Medulla oblongata (tissue), 1 donor: ENCODE data around the gene SCN11A.
"Not testable (repeated sequence)": the region's sequence is repeated elsewhere in the genome, so short reads cannot be mapped to it uniquely, and the experiment has no call there.

Experiments used
- DNase-seq: peaks from one replicate; pipeline ENCODE4 v3.0.0-alpha.2; 2015; ENCODE audit errors: extremely low spot score

Gene SCN11A

DNA sequence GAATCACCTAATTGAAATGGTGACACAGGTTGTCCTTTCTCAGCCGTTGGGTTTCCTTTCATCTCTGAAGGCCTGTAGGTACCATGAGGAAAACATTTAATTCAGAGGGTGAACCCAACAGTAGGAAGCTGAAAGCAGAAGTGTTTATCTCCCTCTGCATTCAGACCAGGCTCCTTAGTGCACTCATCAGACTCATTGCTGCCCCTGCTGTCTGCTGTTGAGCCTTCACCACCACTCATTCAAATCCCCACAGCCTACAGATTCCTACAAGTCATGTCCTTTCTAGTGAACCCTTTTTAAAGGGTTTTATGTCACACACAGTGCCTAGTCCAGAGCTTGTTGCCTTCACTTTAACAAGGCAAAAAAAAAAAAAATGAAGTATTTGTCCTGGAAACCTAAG is 13.5 kb upstream of the SCN11A start:
- peak; percentile 77 for DNase-seq

DNA sequence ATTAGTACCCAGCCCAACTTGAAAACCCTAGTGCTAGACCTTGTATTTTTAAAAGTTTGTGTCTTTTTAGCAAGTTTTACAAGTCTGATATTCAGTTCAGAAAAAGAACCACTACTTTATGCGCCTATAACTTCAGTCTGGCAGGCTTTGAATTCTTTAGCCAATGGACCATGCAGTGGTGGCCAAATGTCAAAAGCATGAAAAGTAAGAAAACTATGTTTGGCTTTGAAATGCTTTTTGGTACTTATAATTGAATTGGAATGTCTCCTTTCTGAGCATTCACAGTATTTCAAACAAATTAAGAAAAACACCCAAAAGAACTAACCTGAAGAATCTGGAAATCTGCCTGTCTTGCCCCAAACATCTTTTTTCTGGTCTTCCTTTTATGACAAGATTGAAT is 12.9 kb upstream of the SCN11A start:
- no peak for DNase-seq

DNA sequence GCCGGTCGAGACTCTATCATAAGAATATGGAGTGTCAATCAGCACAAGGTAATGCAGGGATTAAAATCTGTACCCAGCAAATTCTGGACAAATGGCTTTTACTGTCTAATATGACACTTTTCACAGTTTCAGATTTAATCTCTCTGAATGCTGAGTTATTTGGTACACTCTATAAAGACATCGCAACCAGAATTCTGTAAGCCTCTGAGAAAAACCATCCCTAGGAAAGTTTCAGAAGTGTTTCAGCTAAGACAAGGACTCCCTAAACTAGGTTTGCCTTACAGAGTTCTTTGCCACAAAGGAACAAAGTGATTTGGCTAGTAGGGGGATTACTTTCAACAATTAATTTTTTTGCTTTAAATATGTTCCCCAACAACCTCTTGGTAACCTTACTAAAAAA is 11.4 kb upstream of the SCN11A start:
- no peak for DNase-seq

DNA sequence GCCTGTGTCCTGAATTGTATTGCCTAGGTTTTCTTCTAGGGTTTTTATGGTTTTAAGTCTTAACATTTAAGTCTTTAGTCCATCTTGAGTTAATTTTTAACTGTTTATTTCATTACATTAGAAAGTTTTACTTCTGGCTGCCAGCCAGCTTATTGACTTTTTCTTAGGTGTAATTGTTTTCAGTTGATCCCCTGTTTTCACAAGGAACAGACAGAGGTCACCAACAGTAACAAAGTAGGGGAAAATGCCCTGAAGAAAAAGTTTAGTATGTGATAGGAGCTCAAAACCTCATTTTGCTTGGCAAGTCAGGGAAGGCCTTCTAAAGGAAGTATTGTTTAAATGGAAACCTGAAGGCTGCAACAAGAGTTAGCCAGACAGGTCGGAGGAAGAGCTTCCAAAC is 10.4 kb upstream of the SCN11A start:
- DNase-seq: no peak

DNA sequence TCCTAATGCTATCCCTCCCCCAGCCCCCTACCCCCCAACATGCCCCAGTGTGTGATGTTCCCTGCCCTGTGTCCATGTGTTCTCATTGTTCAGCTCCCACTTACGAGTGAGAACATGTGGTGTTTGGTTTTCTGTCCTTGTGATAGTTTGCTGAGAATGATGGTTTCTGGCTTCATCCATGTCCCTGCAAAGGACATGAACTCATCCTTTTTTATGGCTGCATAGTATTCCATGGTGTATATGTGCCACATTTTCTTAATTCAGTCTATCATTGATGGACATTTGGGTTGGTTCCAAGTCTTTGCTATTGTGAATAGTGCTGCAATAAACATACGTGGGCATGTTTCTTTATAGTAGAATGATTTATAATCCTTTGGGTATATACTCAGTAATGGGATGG is 9.5 kb upstream of the SCN11A start:
- not testable (repeated sequence) for DNase-seq

DNA sequence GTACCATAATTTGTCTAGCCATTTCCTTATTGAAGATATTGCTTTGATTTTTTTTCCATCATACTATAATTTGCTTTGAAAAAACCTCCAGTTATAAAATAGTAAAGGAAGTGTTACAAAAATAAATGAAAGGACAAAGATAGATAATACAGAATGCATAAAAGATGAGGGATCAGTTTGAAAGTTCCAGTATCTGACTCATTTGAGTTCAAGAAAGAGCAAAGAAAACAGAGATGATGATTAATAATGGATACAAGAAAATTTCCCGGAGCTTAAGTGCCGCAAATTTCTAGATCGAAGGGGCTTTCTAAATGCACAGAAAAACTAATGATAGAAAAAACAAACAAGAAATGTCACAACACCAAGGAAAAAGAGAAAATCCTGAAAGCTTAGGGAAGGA is 4.4 kb upstream of the SCN11A start:
- DNase-seq: no peak

DNA sequence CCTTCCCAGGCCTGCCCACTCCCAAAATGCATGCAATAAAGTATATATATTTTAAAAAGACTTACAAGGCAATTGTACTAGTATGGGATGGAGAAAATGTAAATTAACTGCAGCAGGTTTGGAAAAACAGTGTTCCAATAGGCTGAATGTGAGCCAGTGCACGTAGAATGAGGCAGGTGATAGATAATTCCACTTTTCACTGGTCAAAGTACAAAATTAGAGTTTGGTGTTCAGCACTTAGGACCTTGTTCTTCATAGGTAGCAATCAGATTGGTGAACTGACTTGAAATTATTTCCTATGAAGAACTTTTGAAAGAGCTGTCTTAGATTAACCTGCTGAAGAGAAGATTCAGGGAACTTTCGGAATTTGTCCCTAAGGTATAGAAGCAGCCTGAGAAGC is 2.0 kb upstream of the SCN11A start:
- no peak for DNase-seq

DNA sequence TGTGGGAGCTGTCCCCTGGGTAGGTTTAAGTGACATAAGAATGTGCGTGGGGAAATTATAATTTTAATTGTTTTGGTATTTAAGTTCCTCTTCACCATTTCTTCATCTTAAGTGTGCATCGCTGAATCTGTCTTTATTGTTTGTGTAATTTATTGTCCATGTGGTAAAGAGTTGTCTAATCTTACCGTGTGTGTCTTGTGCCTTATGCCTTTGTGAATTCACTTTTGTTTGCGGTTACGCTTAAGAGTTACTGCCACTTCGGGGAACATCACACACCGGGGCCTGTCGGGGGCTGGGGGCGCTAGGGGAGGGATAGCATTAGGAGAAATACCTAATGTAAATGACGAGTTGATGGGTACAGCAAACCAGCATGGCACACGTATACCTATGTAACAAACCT is 839 bp upstream of the SCN11A start:
- DNase-seq: no peak

DNA sequence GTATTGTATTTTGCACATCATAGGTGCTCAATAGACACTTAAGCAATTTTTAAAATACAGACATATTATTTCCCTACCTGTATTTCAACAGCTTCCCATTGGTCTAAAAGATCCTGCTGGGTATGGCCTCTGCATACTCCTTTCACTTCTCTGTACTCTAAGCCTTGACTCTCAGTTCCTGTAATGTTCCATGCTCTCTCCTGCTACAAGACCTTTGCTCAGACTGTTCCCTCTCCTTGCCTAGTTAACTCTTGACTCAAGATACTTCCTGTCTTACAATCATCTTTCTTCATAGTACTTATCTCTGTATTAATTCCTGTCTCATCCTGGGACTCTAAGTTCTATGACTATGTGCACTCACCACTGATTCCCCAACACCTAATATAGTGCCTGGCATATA is 1.7 kb downstream of the SCN11A start:
- DNase-seq: peak; percentile 64

DNA sequence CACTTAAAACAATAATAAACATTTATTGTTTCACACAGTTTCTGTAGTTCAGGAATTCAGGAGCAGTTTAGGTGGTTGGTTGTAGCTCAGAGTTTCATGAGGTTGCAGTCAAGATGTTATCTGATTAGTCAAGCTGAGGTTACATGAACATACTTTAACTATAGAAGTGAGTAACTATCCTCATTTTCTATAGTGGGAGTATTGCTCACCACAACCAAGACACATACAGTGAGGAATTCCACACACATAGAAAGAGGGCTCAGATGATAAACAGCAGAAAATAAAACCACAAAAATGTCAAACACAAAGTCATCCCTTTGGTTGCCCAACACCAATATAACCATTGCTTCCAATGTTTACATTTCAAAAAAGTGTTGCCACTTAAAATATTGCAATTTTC is 13.6 kb downstream of the SCN11A start:
- no peak for DNase-seq

DNA sequence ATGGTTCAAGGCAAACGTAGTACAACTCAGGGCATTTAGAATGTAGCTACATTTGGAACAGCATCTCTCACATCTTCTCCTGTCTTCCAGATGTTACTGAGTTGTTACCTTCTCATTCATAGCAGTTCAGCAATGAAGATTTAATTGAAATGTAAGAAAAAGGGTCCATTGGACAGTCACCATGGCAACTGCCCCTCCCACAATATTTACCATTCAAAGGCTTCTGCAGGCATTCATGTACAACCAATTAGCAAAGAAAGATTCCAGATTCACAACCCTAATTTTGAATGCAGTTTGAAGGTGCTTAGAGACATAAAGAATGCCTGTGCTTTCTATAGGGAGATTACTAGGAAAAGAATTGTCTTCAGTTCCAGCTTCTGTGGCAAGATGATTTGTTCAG is 22.2 kb downstream of the SCN11A start:
- no peak for DNase-seq

DNA sequence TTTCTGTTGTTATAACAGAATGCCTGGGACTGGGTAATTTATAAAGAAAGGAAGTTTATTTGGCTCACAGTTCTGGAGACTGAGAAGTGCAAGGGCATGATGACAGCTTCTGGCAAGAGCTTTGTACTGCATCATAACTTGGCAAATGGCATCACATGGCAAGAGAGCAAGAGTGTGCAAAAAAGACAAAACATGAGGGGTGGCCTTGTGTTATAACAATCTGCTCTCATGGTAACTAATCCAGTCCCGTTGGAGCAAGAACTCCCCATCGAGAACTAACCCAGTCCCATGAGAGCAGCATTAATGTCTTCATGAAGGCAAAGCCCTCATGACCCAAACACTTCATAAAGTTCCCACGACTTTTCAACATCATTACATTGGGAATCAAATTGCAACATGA is 23.2 kb downstream of the SCN11A start:
- no peak for DNase-seq

DNA sequence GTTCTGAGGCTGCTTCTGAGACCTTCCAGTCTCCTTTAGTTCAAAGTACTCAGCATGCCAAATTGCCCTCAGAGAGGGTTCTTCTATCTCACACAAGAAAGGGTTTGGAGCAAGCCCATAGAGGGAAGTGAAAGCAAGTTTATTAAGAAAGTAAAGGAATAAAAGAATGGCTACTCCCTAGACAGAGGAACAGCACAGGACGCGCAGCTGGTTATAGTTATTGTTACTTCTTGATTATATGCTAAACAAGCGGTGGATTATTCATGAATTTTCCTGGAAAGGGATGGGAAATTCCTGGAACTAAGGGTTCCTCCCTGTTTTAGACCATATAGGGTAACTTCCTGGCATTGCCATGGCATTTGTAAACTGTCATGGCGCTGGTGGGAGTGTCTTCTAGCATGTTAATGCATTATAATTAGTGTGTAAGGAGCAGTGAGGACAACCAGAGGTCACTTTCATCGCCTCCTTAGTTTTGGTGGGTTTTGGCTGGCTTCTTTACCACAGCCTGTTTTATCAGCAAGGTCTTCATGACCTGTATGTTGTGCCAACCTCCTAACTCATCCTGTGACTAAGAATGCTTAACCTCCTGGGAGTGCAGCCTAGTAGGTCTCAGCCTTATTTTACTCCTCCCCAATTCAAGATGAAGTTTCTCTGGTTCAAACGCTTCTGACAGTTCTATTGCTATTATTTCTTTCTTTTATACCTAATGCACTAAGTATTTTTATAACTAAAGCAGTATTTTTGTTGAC is 26.3 kb downstream of the SCN11A start:
- peak; percentile 33 for DNase-seq

DNA sequence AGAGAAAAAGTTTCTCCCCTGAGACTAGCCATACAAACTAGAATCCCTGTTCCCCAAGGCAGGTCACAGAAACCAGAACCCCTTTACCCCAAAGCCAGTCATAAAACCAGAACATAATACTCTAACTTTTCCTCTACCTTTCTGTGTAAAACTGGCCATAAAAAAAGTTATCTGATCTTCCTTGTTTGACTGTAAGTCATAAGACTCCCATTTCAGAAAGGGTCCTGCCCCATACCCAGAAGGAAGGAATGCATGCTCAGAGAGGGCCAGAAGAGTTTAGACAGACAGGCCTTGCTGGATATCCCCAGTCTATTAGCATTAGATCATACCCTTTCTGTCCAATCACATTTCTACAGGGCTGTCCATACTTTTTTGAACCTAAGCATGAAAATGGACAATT is 27.2 kb downstream of the SCN11A start:
- no peak for DNase-seq

DNA sequence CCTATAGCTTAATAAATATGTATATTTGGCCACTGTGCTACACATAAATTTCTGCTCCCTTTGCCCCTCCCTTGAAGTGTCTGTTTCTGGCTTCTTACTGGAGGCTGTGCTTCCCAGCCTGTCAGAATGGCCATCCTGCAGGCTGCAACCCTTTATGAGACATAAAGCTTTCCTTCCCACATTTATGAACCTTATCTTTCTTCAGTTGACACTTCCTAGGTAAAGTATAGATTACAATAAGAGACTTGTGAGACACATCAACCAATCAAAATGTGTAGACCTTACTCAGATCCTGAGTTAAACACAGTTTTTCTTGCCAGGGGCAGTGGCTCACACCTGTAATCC is 29.5 kb downstream of the SCN11A start:
- no peak for DNase-seq

DNA sequence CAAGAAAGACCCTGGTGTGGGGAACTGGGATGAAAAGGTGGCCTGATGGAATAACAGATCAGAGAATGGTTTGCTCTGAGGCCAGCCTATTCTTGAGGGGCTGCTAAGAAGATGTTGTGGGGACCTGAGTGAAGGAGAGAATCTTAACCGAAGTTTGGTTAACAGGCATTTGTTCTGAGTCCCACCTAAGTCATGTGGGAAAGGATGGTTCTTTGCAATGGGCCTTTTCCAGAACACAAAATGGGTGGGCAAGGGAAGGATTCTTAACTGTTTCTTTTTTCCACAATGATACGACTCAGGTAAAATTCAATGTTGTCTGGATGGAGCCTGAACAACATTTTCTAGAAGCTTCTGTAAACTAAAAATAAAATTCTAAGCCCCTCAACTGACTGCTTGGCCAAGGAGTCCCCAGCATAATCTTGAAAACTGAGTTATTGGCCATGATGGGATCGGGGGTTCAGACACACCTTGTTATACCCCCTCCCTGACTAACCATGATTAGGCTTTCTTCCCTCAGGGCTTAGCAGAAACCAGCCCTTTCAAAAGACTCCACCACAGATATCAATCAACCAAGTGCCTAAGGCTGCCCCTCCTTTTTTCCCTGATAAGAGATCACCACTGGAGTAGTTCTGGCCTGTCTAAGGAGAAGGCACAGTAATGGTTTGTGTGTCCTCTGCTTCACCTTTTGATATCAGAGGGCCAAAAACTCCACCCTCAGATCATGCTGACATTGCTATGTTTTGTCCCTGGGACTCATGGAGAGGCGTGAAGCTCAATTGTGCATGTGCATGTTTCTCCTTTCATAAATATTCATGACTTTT is 30.1 kb downstream of the SCN11A start:
- no peak for DNase-seq

DNA sequence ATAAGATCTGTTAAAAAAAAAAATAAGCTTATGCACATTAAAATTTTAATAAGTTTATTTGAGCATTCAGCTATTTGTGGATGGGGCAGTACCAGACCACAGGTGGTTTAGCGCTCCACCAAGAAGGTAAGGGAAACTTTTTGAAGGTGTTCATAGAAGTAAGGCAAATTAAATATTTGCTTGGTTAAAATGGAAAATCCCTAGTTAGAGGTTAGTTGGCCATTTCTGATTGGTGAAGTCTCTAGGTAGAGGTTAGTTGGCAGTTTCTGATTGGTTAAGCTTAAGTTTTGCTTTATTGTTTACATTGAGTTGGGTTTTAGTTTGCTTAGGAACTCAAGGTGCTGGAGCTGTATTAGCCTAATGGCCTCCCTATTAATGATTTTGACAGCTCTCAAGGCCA is 30.7 kb downstream of the SCN11A start:
- DNase-seq: no peak

DNA sequence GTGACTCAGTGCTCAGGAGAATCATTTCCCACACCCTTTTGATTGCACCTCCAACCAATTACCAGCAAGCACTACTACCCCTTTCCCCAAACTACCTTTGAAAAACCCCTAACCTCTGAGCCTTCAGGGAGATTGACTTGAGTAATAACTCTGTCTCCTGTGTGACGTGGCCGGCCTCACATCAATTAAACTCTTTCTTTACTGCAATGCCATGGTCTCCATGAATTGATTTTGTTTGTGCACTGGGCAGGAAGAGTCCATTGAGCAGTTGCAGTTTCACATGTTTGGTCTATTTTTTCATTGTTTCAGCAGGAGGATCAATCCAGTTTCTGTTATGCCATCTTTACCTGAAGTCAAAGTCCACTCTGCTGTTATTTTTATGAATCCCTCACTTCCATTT is 32.4 kb downstream of the SCN11A start:
- DNase-seq: no peak

DNA sequence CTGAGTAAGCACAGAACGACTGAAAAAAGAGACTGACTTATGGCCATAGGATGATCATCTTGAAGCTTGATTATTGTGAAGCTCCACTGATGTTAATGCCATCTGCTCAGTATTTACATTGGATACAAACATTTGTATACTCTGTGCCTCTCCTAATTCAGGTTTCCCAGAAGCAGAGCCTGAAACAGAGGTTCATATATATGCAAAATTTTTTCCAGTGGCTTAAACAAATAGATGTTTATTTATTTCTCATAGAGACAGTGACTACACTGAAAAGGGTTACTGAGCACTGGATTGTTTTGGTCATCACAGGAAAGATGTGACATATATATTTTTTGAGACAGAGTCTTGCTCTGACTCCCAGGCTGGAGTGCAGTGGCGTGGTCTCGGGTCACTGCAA is 36.3 kb downstream of the SCN11A start:
- no peak for DNase-seq

DNA sequence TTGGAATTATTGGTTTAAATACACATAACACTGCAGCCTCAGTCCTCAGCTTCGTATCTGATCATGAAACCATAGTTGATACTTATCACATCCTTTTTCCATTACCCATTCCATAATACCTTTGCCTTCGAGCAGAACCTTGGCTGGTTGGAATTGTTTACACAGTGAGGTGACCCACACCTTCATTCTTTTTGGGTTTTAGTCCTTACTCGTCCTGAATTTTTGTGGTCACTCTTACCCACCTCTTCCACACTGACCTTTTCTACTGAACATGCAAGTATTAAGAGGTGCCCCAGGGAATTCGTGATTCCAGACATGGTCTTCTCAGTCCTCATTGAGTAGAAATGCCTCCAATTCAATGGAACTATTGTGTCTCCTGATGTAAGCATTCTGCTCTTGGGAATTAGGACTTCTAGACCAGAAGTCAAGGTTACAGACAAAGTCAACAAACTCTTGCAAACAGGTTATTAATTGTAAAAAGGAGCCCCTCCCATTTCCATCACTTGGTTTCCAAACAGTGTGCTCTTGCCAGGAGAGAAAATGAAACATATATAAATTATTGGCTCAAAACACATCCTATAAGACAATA is 37.7 kb downstream of the SCN11A start:
- no peak for DNase-seq

DNA sequence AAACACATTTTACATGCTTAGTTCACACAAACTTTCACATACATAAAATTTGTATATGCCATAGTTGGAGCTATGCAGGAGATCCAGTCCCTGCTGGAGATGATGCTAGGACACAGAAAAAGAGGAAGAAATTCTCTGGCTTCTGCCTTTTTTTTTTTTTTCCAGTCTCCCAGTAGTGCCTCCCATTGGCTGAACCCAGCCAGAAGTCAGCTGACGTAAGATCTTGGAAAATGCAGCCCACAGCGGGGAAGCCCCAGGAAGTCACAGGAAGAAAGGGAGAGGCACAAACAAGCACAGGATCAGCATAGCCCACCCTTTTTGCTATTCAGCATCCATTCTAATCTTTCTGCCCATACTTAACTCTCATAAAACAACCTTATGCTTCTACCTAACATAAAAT is 38.5 kb downstream of the SCN11A start:
- no peak for DNase-seq

DNA sequence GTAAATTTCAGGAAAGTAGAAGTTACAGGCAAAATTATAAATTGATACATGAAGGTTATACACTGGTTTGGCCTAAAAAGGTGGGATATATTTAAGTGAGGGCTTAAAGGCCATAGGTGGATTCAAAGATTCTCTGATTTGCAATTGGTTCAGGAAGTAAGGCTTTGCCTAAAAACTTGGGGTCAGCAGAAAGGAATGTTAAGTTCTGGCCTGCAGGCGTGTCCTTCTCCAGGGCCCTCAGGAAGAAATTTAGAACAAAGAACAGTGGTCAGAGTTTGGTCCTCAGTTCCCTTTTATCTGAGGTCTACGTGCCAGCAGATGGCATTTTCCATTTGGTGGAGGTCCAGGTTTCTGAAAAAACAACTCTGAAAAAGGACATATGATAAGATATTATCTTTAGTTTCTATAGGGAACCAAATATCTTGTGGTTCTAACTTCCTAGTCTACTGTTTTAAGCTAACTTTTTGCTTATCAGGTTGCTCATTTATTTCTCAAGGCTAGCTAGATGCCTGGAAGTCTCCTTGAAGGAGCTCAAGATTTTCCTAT is 40.5 kb downstream of the SCN11A start:
- DNase-seq: no peak

DNA sequence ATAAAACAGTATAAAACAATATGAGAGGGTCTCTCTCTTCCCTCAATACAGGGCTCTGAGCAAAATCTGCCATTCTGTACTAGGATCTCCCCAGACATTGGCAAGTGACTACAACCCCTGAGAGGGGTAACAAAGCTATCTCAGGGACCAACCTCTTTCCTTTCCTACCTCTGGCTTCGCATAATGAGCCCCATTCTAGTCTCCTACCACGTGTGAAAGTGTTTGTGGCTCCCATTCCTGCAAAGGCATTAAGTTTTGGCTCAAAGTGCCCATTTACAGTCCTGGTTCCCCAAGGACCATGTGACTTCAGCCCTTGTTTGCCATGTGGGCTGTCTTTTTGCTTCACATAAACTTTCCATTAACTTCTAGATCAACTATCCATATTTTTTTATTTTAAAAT is 46.4 kb downstream of the SCN11A start:
- DNase-seq: no peak
